ACC112 (cell line): ENCODE data around the gene TBXA2R.
"Not testable (repeated sequence)": the region's sequence is repeated elsewhere in the genome, so short reads cannot be mapped to it uniquely, and the experiment has no call there.

Source experiments
- H2AFZ ChIP-seq: fragments of 200-600 bp; sonication (generic); one replicate; pipeline ENCODE4 v1.6.0; 2017; ENCODE audit warnings: antibody characterized with exemption, low read length; ENCODE audit not compliant: unreplicated experiment
- H3K27ac ChIP-seq: fragments of 200-600 bp; sonication (generic); 2 replicates; pipeline ENCODE4 v1.5.1; 2014; ENCODE audit warnings: low read depth, mild to moderate bottlenecking, antibody characterized with exemption, low read length, moderate library complexity
- H3K27me3 ChIP-seq: fragments of 200-600 bp; sonication (generic); 2 replicates; pipeline ENCODE4 v1.6.1; 2014; ENCODE audit warnings: mild to moderate bottlenecking, antibody characterized with exemption, low read length, moderate library complexity, mixed read lengths; ENCODE audit not compliant: insufficient read depth
- H3K36me3 ChIP-seq: fragments of 200-600 bp; sonication (generic); 2 replicates; pipeline ENCODE4 v1.6.1; 2016; ENCODE audit warnings: mild to moderate bottlenecking, antibody characterized with exemption, low read length, moderate library complexity, mixed read lengths; ENCODE audit not compliant: insufficient read depth
- H3K4me1 ChIP-seq: fragments of 200-600 bp; sonication (generic); one replicate; pipeline ENCODE4 v1.6.1; 2016; ENCODE audit warnings: low read length, mixed read lengths; ENCODE audit not compliant: insufficient read depth, unreplicated experiment, control insufficient read depth
- H3K4me3 ChIP-seq: fragments of 200-600 bp; sonication (generic); 2 replicates; pipeline ENCODE4 v1.5.1; 2014; ENCODE audit warnings: mild to moderate bottlenecking, low read depth, low read length
- H3K79me2 ChIP-seq: fragments of 200-600 bp; sonication (generic); one replicate; pipeline ENCODE4 v1.6.0; 2016; ENCODE audit warnings: low read length; ENCODE audit not compliant: control insufficient read depth, unreplicated experiment, insufficient read depth

TBXA2R gene

DNA sequence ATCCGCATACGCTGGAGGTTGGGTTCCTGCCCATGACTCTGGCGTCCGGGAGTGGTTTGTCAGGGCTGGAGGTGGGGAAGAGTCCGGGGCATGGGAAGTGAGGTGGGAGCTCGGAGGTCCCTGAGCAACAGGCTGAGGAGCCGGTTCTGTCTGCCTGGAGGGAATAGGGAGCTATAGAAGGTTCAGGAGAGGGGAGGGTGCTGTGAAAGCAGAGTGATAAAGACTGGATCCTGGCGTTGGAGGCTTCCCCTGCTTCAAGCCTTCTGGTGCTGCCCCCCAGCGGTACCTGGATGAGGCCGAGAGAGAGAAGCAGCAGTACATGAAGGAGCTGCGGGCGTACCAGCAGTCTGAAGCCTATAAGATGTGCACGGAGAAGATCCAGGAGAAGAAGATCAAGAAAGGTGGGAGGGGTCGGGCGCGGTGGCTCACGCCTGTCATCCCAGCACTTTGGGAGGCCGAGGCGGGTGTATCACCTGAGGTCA, 31.4 kb downstream of the TBXA2R start:
- Histone ChIP-seq H2AFZ (no peak overlapping the region), H3K4me3 (no peak overlapping the region), H3K27me3 (no peaks in the 10 kb centered on the region), H3K4me1 (peaks cover 5% of the 10 kb centered on the region), H3K79me2 (no peaks in the 10 kb centered on the region), H3K36me3 (no peaks in the 10 kb centered on the region; the same call in 1 of the 2 replicates), H3K27ac (no peak overlapping the region)

DNA sequence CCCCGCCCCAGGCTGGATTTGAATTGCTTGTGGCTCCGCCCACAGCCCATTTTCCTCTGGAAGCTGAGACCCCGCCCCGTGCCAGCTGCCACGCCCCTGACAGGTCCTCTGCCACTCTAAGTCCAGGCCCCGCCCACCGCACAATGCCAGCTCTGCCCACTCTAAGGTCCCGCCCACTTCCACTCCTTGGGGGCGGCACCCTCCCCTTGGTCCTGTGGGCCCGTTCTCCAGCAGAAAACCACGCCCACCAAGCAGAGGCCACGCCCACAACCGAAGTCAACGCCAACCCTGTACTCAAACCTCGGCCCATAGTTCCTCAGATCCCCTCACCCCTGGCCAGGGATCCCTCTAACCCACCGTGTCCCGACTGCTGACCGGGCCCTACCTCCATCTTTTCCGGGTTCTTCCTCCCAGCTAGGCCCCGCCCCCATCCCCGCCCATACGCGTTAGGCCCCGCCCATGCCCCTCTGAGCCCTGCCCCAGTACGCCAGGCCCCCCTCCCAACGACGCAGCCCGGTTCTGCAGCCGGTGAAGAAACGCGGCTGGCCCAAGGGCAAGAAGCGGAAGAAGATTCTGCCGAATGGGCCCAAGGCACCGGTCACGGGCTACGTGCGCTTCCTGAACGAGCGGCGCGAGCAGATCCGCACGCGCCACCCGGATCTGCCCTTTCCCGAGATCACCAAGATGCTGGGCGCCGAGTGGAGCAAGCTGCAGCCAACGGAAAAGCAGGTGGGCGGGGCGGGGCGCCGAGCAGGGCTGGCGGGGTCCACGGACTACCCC, 32.6 kb downstream of the TBXA2R start:
- H3K4me3 ChIP-seq, result peak overlapping the region; percentile 93
- H3K27ac ChIP-seq, result no peak overlapping the region
- H3K4me1 ChIP-seq, result no peaks in the 10 kb centered on the region
- no peak overlapping the region for H2AFZ ChIP-seq
- H3K36me3 ChIP-seq, result no peaks in the 10 kb centered on the region; the same call in 1 of the 2 replicates
- no peaks in the 10 kb centered on the region for H3K79me2 ChIP-seq
- H3K27me3 ChIP-seq, result no peaks in the 10 kb centered on the region

DNA sequence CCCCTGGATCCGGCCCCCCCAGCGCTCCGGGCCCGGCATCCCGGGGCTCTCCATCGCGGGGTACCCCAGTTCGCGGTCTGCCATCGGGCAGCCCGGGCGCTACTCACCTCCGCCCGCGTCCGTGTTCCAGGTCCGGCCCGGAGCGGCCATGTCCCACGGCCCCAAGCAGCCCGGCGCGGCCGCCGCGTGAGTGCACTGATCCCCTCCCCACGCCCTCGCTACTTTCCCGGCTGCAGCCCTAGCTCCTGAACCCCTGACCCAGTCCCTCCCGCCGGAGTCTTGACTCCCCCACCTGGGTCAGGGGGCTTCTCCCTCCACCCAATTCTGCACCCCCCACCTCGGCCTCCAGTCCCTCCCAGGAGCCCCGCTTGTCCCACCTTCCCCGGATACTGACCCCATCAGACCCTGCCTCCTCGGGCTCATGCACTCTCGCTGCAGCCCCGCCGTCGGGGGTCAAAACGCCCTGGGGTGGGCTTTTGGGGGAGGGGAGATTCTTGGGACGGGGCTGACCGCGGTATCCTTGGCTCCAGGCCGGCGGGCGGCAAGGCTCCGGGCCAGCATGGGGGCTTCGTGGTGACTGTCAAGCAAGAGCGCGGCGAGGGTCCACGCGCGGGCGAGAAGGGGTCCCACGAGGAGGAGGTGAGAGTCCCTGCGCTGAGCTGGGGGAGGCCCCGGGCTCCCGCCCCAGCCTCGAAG, 33.4 kb downstream of the TBXA2R start:
- no peak overlapping the region for H2AFZ ChIP-seq
- no peaks in the 10 kb centered on the region for H3K4me1 ChIP-seq
- H3K4me3 ChIP-seq, result peak overlapping the region; percentile 93
- peak overlapping the region; percentile 39; the same call in 1 of the 2 replicates for H3K27ac ChIP-seq
- no peaks in the 10 kb centered on the region for H3K79me2 ChIP-seq
- no peaks in the 10 kb centered on the region for H3K27me3 ChIP-seq
- no peaks in the 10 kb centered on the region; the same call in 1 of the 2 replicates for H3K36me3 ChIP-seq

DNA sequence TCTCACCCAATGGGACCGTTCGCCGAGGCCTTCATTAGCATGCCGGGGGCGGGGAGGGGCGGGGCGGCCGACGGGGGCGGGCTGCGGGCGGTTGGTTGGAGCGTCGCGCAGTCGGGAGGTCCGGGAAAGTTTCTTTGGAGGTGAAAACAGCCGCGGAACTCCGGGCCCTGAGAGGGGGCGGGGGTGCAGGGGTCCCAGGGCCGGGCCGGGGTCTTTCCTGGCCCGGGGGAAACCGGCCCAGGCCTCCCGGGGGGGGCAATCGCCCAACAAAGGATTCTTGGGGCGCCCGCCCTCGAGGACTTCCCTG, 33.9 kb downstream of the TBXA2R start, which contains the start of gene HMG20B:
HMG20B (plus strand) TSS at position 90 of the 307 bp plus-strand sequence. CDS start 366 bp downstream, outside the sequence.
- no peaks in the 10 kb centered on the region for H3K4me1 ChIP-seq
- no peaks in the 10 kb centered on the region for H3K79me2 ChIP-seq
- H3K4me3 ChIP-seq, result peak within 1 kb of the TSS; percentile 93
- H3K36me3 ChIP-seq, result no peaks in the 10 kb centered on the region; the same call in 1 of the 2 replicates
- peak within 1 kb of the TSS; percentile 85 for H2AFZ ChIP-seq
- peak within 1 kb of the TSS; percentile 39; the same call in 1 of the 2 replicates for H3K27ac ChIP-seq
- no peaks in the 10 kb centered on the region for H3K27me3 ChIP-seq

DNA sequence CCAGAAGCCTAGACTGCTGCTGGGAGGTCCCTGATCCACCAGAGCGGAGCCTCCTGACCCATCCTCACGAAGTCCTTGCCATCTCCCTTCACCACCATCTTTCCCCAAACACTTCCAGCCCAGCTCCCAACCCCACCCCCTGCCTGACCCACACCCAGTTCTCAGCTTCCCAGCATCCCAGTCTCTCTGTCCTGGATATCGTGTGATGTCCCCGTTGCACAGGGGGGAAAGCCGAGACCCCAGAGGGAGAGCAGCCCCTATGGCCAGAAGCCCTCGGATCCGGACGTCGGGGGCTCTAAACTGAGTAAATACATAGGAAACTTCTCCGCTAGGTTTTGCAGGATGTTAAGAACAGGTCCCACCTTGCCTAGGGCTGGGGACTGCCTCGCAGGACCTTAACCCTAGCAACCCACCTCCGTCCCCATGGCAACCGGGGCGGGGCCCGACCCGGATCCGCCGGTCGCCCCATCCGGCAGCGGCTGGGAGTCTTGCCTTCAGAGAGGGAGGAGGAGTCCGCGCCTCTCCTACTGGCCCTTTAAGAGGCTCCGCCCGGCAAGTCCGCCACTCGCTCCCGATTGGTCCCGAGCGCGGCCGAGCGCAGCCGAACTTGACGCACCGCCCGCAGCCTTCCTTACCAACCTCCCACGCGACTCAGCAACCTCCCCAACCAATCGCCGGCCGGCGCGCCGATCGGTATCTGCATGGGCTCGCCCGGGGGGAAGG, 34.4 kb downstream of the TBXA2R start:
- Histone ChIP-seq H3K79me2 (no peaks in the 10 kb centered on the region), H3K4me3 (peak overlapping the region; percentile 81), H3K36me3 (no peaks in the 10 kb centered on the region; the same call in 1 of the 2 replicates), H3K27ac (no peak overlapping the region), H3K4me1 (no peaks in the 10 kb centered on the region), H2AFZ (peak overlapping the region; percentile 85), H3K27me3 (no peaks in the 10 kb centered on the region)

DNA sequence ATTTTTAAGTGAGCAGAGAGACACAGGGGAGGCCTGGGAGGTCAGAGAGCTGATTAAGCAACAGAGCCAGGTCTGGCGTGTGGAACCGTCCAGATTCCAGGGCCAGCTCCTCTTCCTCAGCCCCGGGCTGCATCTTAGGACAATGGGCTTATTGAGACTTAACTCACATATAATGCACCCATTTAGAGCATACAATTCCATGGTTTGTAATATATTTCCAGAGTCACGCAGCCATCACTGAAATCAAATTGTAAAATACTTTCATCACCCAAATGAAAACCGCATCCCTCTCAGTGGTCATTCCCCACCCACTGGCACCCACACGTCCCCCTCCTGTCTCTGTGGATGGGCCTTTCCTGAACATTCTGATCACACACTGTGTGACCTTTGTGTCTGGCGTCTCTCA, 36.1 kb downstream of the TBXA2R start:
- Histone ChIP-seq H3K79me2 (no peaks in the 10 kb centered on the region), H3K4me3 (no peak overlapping the region), H3K36me3 (no peaks in the 10 kb centered on the region; the same call in 1 of the 2 replicates), H3K4me1 (no peaks in the 10 kb centered on the region), H3K27ac (no peak overlapping the region), H3K27me3 (no peaks in the 10 kb centered on the region), H2AFZ (no peak overlapping the region)

DNA sequence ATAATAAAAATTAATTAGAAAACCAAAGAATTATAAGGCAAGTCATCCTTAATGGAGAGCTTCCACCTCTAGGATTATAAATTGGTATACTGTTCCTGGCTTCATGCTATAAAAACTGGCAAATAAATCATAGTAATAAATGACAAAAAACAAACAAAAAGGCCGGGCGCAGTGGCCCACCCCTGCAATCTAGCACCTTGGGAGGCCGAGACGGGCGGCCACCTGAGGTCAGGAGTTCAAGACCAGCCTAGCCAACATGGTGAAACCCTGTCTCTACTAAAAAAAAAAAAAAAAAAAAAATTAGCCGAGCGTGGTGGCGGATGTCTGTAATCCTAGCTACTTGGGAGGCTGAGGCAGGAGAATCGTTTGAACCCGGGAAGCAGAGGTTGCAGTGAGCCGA, 36.6 kb downstream of the TBXA2R start:
- H2AFZ ChIP-seq, H3K4me3 ChIP-seq, H3K4me1 ChIP-seq, H3K36me3 ChIP-seq, H3K27ac ChIP-seq, H3K79me2 ChIP-seq, H3K27me3 ChIP-seq: not testable (repeated sequence)

DNA sequence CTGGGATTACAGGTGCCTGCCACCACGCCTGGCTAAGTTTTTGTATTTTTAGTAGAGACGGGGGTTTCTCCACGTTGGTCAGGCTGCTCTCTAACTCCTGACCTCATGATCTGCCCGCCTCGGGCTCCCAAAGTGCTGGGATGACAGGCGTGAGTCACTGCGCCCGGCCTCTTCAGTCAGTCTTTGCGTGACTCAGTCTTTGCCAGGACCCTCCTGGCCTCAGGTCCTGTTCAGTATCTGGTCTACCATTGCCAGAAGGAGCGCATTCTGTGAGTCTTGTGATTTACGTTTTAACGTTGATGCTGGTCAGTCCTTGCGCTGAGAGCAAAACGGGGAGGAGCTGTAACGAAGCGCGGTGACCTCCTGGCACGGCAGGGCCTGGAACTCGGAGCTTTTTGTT, 41.5 kb downstream of the TBXA2R start:
- H3K4me1 ChIP-seq, result no peaks in the 10 kb centered on the region
- no peak overlapping the region for H3K4me3 ChIP-seq
- H3K27ac ChIP-seq, result no peak overlapping the region
- no peaks in the 10 kb centered on the region for H3K36me3 ChIP-seq
- no peak overlapping the region for H2AFZ ChIP-seq
- H3K79me2 ChIP-seq, result no peaks in the 10 kb centered on the region
- no peaks in the 10 kb centered on the region for H3K27me3 ChIP-seq

DNA sequence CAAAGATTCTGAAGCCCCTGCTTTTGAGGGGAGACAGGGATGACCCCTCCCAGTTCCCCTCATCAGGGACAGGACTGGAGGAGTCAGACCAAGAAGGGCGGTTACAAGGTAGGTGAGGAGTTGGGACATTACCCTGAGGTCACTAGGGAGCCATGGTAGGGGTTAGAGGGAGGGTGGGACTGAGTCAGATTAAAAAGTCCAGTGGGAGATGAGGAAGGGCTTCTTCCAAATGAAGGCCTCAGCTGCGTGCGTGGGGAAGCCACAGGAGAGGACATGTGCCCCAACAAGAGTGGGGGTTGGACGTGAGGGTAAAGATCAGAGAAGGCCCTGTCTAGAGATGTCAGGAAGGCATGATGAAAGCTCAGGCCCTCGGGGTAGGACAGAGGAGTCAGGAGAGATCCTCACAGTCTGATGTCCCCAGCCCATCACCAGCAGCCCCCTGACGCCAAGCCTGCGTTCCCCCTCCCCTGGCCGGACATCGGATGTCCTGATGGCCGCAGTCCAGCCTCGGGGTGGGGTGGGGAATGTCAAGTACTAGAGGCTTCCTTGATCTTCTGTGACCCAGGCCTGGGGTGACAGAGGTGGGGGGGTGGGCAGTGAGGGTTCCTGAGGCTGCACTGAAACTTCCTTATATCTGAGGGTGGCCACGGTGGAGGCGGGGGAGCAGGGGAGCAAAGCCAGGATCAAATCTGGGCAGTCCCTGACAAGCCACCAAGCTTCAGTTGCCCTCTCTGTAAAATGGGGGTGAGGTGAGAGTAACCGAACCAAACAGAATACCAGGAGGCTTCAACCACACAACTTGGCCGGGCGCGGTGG, 42.8 kb downstream of the TBXA2R start:
- no peaks in the 10 kb centered on the region for H3K79me2 ChIP-seq
- H3K4me3 ChIP-seq, result no peak overlapping the region
- no peak overlapping the region for H3K27ac ChIP-seq
- H3K36me3 ChIP-seq, result no peaks in the 10 kb centered on the region
- H3K4me1 ChIP-seq, result no peaks in the 10 kb centered on the region
- H3K27me3 ChIP-seq, result no peaks in the 10 kb centered on the region
- H2AFZ ChIP-seq, result no peak overlapping the region
